ENCODE measurements around the gene VSX2.

DNA sequence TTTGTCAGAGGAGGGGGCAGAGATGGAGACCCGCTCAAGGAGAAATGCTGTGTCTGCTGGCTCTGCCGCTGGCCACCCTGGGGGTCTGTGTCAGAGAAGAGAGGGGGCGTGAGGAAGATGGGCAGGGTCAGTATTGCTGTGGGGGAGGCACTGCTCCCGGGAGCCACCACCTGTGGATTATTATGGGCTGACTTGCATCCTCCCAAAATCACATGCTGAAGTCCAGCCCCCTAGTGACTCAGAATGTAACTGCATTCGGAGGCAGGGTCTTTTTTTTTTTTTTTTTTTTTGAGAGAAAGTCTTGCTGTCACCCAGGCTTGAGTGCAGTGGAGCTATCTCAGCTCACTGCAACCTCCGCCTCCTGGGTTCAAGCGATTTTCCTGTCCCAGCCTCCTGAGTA lies 51.2 kb downstream of the VSX2 start:
- TF ChIP-seq POLR2A (IDR thresholded peaks at IDR 0.05) (no peak), CTCF (IDR thresholded peaks at IDR 0.05) (no peak), POLR2AphosphoS5 (IDR thresholded peaks at IDR 0.05) (no peak)

All from prostate gland (tissue), 2 donors.